SH-SY5Y (cell line): ENCODE data around the gene ANAPC4.

Source experiments
- GATA2 ChIP-seq: IDR thresholded peaks from 2 replicates; pipeline ENCODE4 v1.6.1; 2011; ENCODE audit warnings: mild to moderate bottlenecking, low read depth, low read length
- GATA3 ChIP-seq: IDR thresholded peaks from 2 replicates; pipeline ENCODE4 v1.6.1; 2011; ENCODE audit warnings: low read depth, mild to moderate bottlenecking, low read length, moderate library complexity

GRCh38 chr4:25397305-25397704, 20.2 kb downstream of the ANAPC4 start:
- TF ChIP-seq GATA2 (no peak), GATA3 (no peak)
